Left forelimb (tissue), 1 donor: ENCODE data around the gene LGALS4.
"Not testable (repeated sequence)": the region's sequence is repeated elsewhere in the genome, so short reads cannot be mapped to it uniquely, and the experiment has no call there.

ENCODE experiments used
- DNase-seq: peaks from one replicate; pipeline ENCODE4 v3.0.0-alpha.2; 2018; ENCODE audit warnings: low spot score

The LGALS4 gene

GRCh38 chr19:38842439-38843174 lies 29.9 kb upstream of the LGALS4 start:
- no peak for DNase-seq

- no peak for DNase-seq
Measured at GRCh38 chr19:38841787-38842438, 29.2 kb upstream of the LGALS4 start.

DNA sequence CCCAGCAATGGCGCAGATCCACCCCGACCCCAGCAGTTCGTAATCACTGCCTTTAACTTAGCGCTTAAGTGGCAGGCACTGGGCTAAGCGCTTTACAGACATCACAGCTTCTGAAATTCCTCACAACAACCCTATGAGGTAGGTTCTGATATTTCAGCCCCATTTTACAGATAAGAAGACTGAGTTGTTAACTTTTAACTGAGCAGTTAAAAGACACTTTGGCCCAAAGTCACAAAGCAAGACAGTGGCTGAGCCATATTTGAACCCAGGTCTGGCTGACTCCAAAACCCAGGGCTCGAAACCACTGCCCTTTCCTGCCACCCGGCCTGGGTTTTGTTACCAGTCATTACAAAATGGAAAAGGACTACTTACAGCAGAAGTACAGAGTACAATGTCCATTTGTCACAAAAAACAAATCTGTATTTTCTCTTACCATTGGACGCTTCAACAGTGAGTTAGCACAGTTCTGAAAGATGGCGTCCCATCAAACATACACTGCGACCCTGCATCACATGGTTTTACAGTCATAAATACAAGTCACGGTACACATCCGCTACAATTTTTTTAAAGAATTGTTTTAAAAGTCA lies 28.5 kb upstream of the LGALS4 start:
- DNase-seq: no peak

DNA sequence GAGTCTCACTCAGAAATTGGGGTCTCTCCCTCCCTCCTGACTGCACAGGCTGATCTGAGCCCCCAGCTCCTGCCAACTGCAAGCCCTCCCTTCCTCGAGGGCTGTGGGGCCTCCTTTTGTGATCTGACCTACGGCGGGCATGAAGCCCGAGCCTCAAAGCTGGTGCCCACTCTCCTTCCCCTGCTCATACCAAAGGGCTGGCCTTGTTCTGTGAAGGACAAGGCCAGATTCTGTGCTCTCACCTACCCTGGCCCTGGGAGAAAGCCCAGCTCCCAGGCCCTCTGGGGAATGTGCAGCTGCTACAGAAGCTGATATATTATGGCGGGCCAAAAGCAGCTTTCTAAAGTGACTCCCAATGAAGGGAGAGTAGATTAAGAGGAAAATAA lies 27.8 kb upstream of the LGALS4 start:
- no peak for DNase-seq

GRCh38 chr19:38839816-38840582 lies 27.3 kb upstream of the LGALS4 start:
- no peak for DNase-seq

DNA sequence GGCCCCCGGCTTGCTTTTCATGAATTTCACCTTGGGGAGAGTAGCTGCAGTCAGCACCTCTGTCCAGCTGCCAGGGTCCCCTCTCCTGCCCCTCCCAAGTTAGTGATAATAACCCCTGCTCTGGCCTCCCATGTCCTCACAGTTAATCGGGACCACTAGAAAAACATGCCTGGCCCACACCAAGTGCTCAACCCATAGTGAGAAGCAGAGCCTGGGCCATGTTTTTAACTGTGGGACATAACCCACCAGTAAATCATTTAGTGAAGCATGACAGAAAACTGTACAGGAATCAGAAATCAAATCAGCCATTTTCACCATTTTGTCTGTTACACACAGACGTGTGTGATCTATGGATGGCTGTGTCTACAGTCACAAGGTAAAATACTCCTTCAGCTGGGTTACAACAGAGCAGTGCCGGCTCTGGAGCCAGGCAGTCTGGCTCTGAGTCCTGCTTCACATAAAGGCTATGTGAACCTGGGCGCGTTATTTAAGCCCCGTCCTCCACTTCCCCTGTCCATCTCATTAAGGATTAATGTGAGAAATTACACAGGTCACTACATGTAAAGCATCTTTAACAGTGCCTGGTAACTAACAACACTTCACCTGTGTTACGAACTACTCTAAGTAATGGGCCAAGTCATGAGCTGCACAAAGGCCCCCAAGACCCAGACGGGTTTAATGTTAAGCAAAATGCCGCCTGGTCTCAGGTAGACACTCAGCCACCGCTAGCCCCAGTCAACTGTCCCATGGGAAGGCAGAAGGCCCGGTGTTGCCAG lies 26.4 kb upstream of the LGALS4 start:
- no peak for DNase-seq

DNA sequence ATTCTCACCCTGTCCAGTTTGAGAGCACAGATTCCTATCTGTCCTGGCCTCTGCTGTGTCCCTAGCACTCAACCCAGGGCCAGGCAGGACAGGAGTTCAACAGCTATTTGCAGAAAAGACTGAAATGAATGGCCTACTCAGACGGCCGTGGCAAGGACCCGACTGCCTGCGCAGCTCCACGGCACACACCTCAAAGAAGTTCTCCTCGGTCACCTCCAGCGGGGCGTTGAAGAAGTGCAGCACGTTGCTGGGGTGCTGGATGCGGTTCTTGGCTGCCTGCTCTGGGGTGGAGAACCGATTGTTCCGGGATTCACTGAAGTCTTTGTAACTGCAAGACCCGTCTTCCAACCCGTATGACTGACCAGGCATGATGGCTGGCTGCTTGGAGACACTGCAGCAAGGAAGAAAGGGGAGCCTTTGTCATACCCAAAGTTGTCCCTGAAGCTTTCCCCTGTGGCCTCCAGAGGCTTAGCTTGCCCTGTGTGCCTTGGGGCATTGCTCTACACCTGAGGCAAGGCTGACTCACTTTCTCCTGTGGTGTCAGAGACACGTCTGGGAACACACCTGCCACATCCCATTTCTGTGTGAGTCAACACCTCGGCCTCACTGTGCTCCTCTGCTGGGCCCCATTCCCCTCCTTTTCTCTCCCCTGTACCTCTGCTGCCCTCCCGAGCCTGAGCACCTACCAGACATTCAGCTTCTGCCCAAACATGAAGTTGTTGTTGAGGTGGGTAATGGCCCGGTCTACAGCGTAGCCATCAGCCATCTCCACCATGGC lies 25.7 kb upstream of the LGALS4 start:
- DNase-seq: no peak

GRCh38 chr19:38837656-38838121 lies 24.9 kb upstream of the LGALS4 start:
- DNase-seq: no peak

GRCh38 chr19:38836983-38837626 lies 24.4 kb upstream of the LGALS4 start:
- no peak for DNase-seq

- DNase-seq: no peak
Measured at GRCh38 chr19:38836159-38836982, 23.6 kb upstream of the LGALS4 start.

DNA sequence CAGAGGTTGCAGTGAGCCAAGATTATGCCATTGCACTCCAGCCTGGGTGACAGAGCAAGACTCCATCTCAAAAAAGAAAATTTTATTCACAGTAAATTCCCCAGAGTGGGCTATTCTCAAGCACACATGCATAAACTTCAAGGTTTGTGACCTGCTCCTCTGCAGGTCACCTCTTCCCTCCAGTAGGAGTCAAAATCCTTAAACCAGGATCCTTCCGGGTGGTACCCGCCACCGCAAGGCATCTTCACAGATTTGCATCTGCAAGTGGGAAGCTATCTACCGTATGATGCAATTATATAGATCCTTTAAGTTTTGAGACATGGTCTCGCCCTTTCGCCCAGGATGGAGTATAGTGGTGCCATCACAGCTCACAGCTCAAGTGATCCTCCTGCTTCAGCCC lies 21.8 kb upstream of the LGALS4 start:
- no peak for DNase-seq

- no peak for DNase-seq
Measured at GRCh38 chr19:38834104-38834490, 21.4 kb upstream of the LGALS4 start.

DNA sequence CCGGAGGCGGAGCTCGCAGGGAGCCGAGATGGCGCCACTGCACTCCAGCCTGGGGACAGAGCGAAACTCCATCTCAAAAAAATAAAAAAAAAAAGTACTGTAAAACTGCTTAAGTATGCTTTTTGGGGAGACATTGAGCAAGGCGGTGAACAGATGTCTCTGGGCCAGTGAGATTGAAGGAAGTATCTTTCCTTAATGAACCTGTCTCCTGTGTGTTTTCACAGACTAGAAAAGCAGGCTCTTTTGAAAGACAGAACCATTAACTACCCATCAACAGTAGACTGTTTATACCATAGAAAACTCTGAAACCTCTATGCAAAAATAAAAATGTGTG lies 20.3 kb upstream of the LGALS4 start:
- no peak for DNase-seq

GRCh38 chr19:38831142-38831605 lies 18.4 kb upstream of the LGALS4 start:
- DNase-seq: no peak

DNA sequence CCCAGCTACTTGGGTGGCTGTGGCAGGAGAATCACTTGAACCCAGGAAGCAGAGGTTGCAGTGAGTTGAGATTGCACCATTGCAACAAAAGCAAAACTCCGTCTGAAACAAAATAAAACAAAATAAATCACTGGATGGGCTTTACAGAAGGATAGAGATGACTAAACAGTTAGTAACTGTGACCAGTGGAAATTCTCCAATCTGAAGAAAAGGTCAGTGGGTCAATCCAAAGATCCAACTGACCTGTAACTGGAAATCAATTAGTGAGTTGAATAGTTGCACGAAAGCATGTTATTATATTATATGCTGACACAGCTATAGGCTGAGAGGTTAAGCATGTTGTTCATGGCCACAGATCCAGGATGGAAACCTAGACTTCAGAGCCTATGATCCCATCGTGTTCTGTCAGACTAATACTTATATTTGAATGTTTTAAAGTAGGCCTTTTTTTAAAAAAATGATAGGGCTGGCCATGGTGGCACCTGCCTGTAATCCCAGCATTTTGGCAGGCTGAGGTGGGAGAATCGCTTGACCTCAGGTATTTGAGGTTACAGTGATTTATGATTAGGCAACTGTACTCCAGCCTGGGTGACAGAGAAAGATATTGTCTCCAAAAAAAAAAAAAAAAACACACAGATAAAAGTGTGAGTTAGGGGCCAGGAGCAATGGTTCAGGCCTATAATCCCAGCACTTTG lies 17.4 kb upstream of the LGALS4 start:
- DNase-seq: no peak

DNA sequence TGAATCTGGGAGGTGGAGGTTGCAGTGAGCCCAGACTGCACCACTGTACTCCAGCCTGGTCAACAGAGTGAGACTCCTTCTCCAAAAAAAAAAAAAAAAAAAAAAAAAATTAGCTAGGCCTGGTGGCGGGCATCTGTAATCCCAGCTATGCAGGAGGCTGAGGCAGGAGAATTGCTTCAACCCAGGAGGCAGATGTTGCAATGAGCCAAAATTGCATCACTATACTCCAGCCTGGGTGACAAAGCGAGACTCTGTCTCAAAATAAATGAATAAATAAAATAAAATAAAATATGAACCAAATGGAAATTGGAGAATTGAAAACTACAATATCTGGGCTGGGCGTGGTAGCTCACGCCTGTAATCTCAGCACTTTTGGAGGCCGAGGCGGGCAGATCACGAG lies 16.5 kb upstream of the LGALS4 start:
- DNase-seq: not testable (repeated sequence)

DNA sequence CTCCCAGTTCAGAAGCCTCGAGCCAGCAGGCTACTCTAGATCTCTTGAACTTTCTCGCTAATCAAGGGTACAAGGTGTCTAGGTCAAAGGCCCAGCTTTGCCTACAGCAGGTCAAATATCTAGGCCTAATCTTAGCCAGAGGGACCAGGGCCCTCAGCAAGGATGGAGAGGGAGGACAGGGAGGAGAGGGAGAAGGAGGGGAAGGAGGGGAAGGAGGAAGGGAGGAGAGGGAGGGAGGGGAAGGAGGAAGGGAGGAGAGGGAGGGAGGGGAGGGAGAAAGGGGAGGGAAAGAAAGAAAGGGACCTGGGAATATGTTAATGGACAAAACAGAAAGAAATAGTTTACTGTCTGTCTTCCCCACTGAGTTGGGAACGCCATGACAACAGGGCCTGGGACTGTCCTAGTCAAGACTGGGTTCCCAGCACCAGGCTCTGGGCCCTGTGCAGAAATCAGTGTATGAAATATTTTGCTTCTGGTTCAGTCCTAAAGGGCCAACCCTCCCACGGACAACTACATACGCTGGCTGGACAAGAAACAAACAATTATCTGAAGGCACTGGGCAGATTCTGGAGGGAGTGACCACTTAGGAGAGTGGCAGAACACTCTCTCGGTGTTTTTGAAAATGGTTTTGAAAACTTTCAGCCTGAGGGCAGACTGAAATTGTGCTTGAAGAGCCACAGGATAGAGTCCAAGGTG lies 14.3 kb upstream of the LGALS4 start:
- DNase-seq: no peak

DNA sequence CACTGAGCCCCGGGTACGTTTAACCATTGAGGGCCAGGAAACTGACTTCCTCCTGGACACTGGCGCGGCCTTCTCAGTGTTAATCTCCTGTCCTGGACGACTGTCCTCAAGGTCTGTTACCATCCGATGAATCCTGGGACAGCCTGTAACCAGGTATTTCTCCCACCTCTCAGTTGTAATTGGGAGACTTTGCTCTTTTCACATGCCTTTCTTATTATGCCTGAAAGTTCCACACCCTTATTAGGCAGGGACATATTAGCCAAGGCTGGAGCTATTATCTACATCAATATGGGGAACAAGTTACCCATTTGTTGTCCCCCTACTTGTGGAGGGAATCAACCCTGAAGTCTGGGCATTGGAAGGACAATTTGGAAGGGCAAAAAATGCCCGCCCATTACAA lies 13.2 kb upstream of the LGALS4 start:
- not testable (repeated sequence) for DNase-seq
